Activated T-helper 2 cell treated with anti-CD3 and anti-CD28 coated beads, Interferon-gamma antibody, Interleukin-2, Interleukin-4, amounts not matched to agents 10 μg/mL and 5 μg/mL and 100 μg/mL, durations not matched to agents 14 hours and 24 hours and 36 hours (primary cell): ENCODE data around the gene STX1B. TPM values are rescaled to one million over a fixed set of nuclear protein-coding genes. Genes with fewer than 3 reads are reported as not detected.

Experiments used
- DNase-seq: peaks from one replicate; pipeline ENCODE4 v3.0.0; 2021; ENCODE audit warnings: low spot score
- H3K27ac Mint-ChIP-seq: one replicate; pipeline ENCODE4 v1.8.0; 2021; ENCODE audit warnings: mixed read lengths
- H3K27me3 Mint-ChIP-seq: one replicate; pipeline ENCODE4 v1.8.0; 2021; ENCODE audit warnings: low read depth, mixed read lengths
- H3K36me3 Mint-ChIP-seq: one replicate; pipeline ENCODE4 v1.8.0; 2021; ENCODE audit warnings: low read depth, mixed read lengths
- H3K4me1 Mint-ChIP-seq: one replicate; pipeline ENCODE4 v1.8.0; 2021; ENCODE audit warnings: low read depth, mixed read lengths
- H3K4me3 Mint-ChIP-seq: one replicate; pipeline ENCODE4 v1.8.0; 2021; ENCODE audit warnings: low read depth, mild to moderate bottlenecking, moderate library complexity, mixed read lengths
- H3K9me3 Mint-ChIP-seq: one replicate; pipeline ENCODE4 v1.8.0; 2021; ENCODE audit warnings: mixed read lengths
- intact Hi-C: fragments of 100-400 bp; cut with micrococcal nuclease; formaldehyde crosslinking; loops from one replicate; pipeline ENCODE4 v1.15.1; 2023
- total RNA-seq: library from RNA; stranded (reverse); gene quantifications from 2 replicates; pipeline ENCODE4 v1.2.3, GENCODE V29; 2022

STX1B gene
- total RNA-seq, 1 donor from 2014 or later = 0.57 TPM

DNA sequence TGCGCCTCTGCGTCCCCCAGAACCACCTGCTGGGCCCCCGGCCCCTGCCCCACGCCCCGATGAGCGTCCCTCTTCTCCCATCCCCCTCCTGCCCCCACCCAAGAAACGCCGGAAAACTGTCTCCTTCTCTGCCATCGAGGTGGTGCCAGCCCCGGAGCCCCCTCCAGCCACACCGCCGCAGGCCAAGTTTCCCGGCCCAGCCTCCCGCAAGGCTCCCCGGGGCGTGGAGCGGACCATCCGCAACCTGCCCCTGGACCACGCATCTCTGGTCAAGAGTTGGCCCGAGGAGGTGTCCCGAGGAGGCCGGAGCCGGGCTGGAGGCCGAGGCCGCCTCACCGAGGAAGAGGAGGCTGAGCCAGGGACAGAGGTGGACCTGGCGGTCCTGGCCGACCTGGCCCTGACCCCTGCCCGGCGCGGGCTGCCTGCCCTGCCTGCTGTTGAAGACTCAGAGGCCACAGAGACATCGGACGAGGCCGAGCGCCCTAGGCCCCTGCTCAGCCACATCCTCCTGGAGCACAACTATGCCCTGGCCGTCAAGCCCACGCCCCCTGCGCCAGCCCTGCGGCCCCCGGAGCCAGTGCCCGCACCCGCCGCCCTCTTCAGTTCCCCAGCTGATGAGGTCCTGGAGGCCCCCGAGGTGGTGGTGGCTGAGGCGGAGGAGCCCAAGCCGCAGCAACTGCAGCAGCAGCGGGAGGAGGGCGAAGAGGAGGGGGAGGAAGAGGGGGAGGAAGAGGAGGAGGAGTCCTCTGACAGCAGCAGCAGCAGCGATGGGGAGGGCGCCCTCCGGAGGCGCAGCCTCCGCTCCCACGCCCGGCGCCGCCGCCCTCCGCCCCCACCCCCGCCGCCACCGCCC is 31.0 kb downstream of the STX1B start:
- Mint-ChIP-seq H3K9me3 (no peaks in the 10 kb centered on the region), H3K27ac (no peak overlapping the region), H3K27me3 (no peaks in the 10 kb centered on the region), H3K4me3 (no peak overlapping the region), H3K36me3 (peaks cover 51% of the 10 kb centered on the region), H3K4me1 (no peaks in the 10 kb centered on the region)
- no peak for DNase-seq
- intact Hi-C loops = no loop called here

DNA sequence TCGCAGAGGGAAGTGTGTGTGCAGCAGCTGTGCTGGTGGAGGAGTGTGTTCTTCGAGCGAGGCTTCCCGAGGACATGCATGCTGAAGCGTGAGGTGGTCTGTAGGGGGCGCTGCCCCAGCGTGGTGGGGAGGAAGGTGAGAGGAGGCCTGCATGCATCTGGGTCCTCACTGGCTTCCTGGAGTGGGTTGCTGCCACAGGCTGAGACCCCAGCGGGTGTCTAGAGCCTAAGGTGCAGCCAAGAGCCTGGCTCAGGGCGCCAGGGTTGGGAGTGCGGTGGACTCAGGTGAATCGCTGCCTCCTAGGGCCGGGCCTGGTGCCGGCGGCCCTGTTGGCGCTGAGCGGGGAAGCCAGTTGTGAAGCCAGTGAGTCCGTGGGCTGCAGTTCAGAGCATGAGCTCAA is 32.9 kb downstream of the STX1B start:
- Mint-ChIP-seq H3K27me3 (no peaks in the 10 kb centered on the region), H3K36me3 (peaks cover 61% of the 10 kb centered on the region), H3K4me3 (no peak overlapping the region), H3K9me3 (no peaks in the 10 kb centered on the region), H3K4me1 (no peaks in the 10 kb centered on the region), H3K27ac (no peak overlapping the region)
- intact Hi-C loops = no loop called here
- no peak for DNase-seq

DNA sequence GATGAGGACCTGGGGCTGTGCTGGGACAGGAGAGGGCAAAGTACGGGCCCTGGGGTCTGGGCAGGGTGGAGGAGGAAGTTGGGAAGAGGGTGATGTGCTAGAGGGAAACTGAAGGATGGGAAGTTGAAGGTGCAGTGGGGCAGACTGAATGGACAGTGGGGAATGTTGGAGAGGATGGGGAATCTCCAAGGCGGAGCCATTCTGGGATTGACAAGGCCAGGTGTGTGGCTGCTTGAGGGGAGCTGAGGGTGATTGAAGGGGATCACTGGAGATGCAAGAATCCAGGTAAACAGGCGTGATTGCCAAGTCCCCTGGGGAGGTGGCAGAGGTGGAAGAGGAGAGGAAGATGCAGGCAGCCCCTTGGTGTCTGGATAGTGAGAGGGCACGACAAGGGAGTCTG is 34.0 kb downstream of the STX1B start:
- Mint-ChIP-seq H3K36me3 (peaks cover 62% of the 10 kb centered on the region), H3K27ac (no peak overlapping the region), H3K27me3 (no peaks in the 10 kb centered on the region), H3K9me3 (no peaks in the 10 kb centered on the region), H3K4me3 (no peak overlapping the region), H3K4me1 (no peaks in the 10 kb centered on the region)
- DNase-seq = no peak
- intact Hi-C loops = no loop called here

DNA sequence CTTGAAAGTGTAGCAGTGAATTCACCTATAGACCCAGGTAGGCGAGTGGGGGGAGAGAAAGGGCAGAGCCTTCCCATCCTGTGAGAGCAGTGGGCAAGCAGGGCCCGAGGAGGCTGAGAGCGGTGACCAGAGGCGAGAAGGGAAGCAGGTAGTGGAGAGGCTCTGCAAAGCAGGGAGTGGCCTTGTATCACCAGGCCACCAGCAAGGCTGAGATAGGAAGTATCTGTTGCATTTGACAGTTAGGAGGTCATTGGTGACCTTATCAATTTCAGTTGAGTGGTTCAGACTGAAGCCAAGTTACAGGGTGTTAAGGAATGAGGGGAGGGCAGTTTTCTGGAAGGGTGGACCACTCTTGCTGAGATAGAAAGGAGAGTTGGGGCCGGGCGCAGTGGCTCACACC is 36.1 kb downstream of the STX1B start:
- Mint-ChIP-seq H3K36me3 (peaks cover 64% of the 10 kb centered on the region), H3K4me1 (no peaks in the 10 kb centered on the region), H3K27ac (no peak overlapping the region), H3K9me3 (no peaks in the 10 kb centered on the region), H3K4me3 (no peak overlapping the region), H3K27me3 (no peaks in the 10 kb centered on the region)
- DNase-seq = no peak
- intact Hi-C loops = no loop called here

DNA sequence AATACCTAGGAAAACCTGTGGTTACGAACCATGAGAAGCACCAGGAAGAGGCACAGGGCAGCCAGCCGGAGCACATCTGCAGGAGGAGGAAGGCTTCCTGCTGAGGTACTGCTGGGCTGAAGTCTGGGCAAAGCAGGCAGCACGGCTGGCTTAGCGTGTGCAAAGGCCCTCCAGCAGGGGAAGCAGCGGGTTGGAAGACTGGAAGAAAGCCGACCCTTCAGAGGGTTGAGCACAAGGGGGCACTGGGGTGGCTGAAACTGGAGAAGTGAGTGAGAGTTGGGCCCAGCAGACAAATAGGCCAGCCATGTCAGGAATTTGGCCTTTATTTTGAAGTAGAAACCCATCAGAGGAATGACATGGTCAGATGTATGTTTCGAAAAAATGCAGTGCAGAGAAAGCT is 37.6 kb downstream of the STX1B start:
- no peaks in the 10 kb centered on the region for H3K27me3 Mint-ChIP-seq
- no peak overlapping the region for H3K27ac Mint-ChIP-seq
- H3K4me1 Mint-ChIP-seq = no peaks in the 10 kb centered on the region
- no peaks in the 10 kb centered on the region for H3K9me3 Mint-ChIP-seq
- DNase-seq = no peak
- peaks cover 64% of the 10 kb centered on the region for H3K36me3 Mint-ChIP-seq
- intact Hi-C loops = no loop called here
- H3K4me3 Mint-ChIP-seq = no peak overlapping the region

DNA sequence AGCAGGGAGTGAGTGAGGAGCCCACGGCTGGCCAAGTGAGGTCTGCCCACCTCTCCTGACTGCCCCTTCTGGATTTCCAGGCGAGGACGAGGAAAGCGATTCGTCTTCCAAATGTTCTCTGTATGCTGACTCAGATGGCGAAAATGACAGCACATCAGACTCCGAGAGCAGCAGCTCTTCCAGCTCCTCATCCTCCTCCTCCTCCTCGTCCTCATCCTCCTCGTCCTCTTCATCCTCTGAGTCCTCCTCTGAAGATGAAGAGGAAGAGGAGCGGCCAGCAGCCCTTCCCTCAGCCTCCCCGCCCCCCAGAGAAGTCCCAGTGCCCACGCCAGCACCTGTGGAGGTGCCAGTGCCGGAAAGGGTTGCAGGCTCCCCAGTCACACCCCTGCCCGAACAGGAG is 39.1 kb downstream of the STX1B start:
- Mint-ChIP-seq H3K27me3 (no peaks in the 10 kb centered on the region), H3K9me3 (no peaks in the 10 kb centered on the region), H3K27ac (no peak overlapping the region), H3K36me3 (peaks cover 68% of the 10 kb centered on the region), H3K4me3 (no peak overlapping the region), H3K4me1 (no peaks in the 10 kb centered on the region)
- no peak for DNase-seq
- intact Hi-C loops = no loop called here

DNA sequence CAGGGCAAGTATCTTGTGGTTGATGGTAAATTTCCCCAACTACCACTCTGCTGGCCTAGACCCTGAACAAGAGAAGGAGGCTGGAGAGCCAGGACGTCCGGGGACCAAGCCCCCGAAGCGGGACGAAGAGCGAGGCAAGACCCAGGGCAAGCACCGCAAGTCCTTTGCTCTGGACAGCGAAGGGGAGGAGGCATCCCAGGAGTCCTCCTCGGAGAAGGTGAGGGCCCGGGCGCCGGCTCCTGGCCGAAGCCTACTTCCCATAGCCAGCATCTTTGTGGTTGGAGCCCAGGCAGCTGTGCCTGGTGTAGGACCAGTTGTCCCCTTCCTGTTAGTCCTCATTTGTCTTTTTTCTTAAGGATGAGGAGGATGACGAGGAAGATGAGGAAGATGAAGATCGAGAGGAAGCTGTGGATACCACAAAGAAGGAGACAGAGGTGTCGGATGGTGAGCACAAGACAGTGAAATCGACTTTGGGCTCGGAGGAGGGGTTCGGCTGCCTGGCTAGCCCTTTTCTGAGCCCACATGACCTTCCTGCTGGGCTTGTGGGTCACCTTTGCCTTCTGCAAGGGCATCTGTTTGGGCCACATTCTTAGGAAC is 41.1 kb downstream of the STX1B start:
- Mint-ChIP-seq H3K36me3 (peaks cover 76% of the 10 kb centered on the region), H3K4me3 (no peak overlapping the region), H3K9me3 (no peaks in the 10 kb centered on the region), H3K4me1 (no peaks in the 10 kb centered on the region), H3K27me3 (no peaks in the 10 kb centered on the region), H3K27ac (no peak overlapping the region)
- intact Hi-C loops = no loop called here
- no peak for DNase-seq

DNA sequence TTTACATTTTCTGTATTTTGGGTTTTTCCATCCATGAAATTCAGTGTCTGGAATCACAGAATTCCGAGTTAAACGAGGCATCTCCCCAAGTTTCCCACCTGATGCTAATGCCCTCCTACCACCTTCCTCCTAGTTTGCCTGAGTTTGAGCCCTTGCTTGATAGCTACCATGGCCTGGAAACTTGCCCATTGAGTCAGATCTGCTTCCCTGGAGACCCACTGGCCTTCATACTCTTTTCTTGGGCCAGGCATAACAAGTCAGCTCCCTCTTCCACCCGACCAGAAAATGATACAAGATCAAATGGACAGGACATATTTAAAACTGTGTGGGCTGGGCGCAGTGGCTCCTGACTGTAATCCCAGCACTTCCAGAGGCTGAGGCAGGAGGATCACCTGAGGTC is 42.6 kb downstream of the STX1B start:
- H3K36me3 Mint-ChIP-seq = peaks cover 75% of the 10 kb centered on the region
- intact Hi-C loops = no loop called here
- no peak overlapping the region for H3K27ac Mint-ChIP-seq
- no peaks in the 10 kb centered on the region for H3K4me1 Mint-ChIP-seq
- no peaks in the 10 kb centered on the region for H3K9me3 Mint-ChIP-seq
- H3K4me3 Mint-ChIP-seq = no peak overlapping the region
- no peaks in the 10 kb centered on the region for H3K27me3 Mint-ChIP-seq
- no peak for DNase-seq

DNA sequence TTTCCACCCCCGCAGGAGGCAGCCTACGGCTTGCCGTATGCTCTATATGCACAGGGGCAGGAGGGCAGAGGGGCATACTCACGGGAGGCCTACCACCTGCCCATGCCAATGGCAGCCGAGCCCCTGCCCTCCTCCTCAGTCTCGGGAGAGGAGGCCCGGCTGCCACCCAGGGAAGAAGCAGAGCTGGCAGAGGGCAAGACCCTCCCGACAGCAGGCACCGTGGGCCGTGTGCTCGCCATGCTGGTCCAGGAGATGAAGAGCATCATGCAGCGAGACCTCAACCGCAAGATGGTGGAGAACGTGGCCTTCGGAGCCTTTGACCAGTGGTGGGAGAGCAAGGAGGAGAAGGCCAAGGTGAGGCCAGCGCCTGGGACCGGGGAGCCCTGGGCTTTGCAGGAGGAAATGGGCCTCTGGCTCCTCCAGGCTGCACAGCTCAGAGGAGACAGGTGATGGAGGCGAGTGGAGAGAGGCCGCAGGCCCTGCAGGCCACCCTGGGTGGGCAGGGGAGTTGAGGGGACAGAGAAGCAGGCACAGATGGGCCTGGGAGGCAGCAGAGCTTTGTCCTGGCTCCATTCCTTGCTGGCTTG is 44.3 kb downstream of the STX1B start:
- no peaks in the 10 kb centered on the region for H3K9me3 Mint-ChIP-seq
- intact Hi-C loops = no loop called here
- H3K27me3 Mint-ChIP-seq = no peaks in the 10 kb centered on the region
- peaks cover 75% of the 10 kb centered on the region for H3K36me3 Mint-ChIP-seq
- DNase-seq = no peak
- H3K4me1 Mint-ChIP-seq = no peaks in the 10 kb centered on the region
- H3K4me3 Mint-ChIP-seq = no peak overlapping the region
- no peak overlapping the region for H3K27ac Mint-ChIP-seq

DNA sequence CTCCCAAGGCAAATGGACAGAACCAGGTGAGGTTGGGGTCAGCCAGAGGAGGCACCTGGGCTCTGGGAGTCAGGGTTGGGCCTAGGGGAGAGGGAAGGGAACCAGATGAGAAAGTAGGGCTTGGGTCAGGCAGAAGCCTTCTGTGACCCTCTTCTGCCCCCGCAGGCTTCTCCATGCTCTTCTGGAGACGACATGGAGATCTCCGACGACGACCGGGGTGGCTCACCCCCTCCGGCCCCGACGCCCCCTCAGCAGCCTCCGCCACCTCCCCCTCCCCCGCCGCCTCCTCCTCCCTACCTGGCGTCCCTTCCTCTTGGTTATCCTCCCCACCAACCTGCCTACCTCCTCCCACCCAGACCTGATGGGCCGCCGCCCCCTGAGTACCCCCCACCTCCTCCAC is 45.0 kb downstream of the STX1B start:
- Mint-ChIP-seq H3K36me3 (peaks cover 73% of the 10 kb centered on the region), H3K4me1 (no peaks in the 10 kb centered on the region), H3K4me3 (no peak overlapping the region), H3K9me3 (no peaks in the 10 kb centered on the region), H3K27me3 (no peaks in the 10 kb centered on the region), H3K27ac (no peak overlapping the region)
- intact Hi-C loops = no loop called here
- DNase-seq = no peak

DNA sequence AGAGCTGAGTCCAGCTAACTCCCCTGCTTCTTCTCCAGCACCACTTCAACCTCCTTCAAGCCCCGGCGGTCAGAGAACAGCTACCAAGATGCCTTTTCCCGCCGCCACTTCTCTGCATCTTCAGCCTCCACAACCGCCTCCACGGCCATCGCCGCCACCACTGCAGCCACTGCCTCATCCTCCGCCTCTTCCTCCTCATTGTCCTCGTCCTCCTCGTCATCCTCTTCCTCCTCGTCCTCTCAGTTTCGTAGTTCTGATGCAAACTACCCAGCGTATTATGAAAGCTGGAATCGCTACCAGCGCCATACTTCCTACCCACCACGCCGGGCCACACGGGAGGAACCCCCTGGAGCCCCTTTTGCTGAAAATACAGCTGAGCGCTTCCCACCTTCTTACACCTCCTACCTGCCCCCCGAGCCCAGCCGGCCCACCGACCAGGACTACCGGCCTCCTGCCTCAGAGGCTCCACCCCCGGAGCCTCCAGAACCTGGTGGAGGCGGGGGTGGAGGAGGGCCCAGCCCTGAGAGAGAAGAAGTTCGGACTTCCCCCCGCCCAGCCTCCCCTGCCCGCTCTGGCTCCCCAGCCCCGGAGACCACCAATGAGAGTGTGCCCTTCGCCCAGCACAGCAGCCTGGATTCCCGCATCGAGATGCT is 45.7 kb downstream of the STX1B start:
- Mint-ChIP-seq H3K27ac (no peak overlapping the region), H3K4me1 (peaks cover 7% of the 10 kb centered on the region), H3K4me3 (no peak overlapping the region), H3K27me3 (no peaks in the 10 kb centered on the region), H3K9me3 (no peaks in the 10 kb centered on the region), H3K36me3 (peaks cover 79% of the 10 kb centered on the region)
- intact Hi-C loops = no loop called here
- no peak for DNase-seq

DNA sequence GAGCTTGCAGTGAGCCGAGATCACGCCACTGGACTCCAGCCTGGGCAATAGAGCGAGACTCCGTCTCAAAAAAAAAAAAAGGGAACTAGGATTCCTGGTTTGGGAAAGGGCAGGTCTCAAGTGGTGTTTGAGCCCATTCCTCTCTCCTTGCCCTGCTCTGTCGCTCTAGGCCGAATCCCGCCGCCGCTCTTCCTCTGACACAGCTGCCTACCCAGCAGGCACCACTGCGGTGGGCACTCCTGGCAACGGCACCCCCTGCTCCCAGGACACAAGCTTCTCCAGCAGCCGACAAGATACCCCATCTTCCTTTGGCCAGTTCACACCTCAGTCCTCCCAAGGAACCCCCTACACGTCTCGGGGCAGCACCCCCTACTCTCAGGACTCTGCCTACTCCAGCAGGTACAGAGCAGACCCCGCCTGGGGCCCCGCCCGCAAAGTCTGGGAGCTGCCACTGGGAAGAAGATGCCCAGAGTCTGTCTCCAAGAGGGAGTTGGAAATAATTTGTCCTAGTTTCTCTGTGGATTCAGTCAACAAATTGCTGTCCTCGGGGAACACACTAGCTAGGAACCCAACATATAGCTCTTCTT is 46.4 kb downstream of the STX1B start:
- H3K4me1 Mint-ChIP-seq = peaks cover 14% of the 10 kb centered on the region
- no peak overlapping the region for H3K27ac Mint-ChIP-seq
- no peaks in the 10 kb centered on the region for H3K9me3 Mint-ChIP-seq

DNA sequence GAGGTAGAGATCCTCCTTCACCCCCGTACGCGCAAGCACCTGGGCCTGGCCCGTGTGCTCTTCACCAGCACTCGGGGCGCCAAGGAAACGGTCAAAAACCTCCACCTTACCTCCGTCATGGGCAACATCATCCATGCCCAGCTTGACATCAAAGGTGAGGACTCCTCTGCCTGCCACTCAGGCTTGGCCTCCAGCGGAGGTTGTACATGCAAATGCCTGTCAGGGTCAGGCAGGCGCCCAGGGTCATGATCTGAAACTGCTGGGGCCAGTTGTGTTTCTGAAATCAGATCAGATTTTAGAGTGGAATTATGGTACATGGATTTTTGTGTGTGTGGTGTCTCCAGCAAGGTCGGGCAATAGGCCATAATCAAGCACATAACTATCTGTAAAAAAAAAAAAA is 49.1 kb downstream of the STX1B start:
- DNase-seq = no peak
- H3K9me3 Mint-ChIP-seq = no peaks in the 10 kb centered on the region
- intact Hi-C loops = no loop called here
- H3K27me3 Mint-ChIP-seq = no peaks in the 10 kb centered on the region
- H3K27ac Mint-ChIP-seq = no peak overlapping the region
- peaks cover 73% of the 10 kb centered on the region for H3K36me3 Mint-ChIP-seq
- H3K4me1 Mint-ChIP-seq = peaks cover 22% of the 10 kb centered on the region
- no peak overlapping the region for H3K4me3 Mint-ChIP-seq

More for the DNA sequence above, 46.4 kb downstream of the STX1B start:
- DNase-seq = no peak
- intact Hi-C loops = no loop called here
- H3K36me3 Mint-ChIP-seq = peaks cover 84% of the 10 kb centered on the region
- no peaks in the 10 kb centered on the region for H3K27me3 Mint-ChIP-seq
- no peak overlapping the region for H3K4me3 Mint-ChIP-seq
